Parathyroid adenoma (tissue), 2 donors: ENCODE data around the gene ZCWPW2.

Source experiments
- H2AFZ ChIP-seq: fragments of 300-600 bp; sonication (generic); one replicate; pipeline ENCODE4 v1.7.0; 2017; ENCODE audit warnings: antibody characterized with exemption, mild to moderate bottlenecking
- H3K27ac ChIP-seq: fragments of 300-600 bp; sonication (generic); one replicate; pipeline ENCODE4 v1.7.0; 2017
- H3K27me3 ChIP-seq: fragments of 300-600 bp; sonication (generic); one replicate; pipeline ENCODE4 v1.7.0; 2017; ENCODE audit warnings: low read length; ENCODE audit not compliant: control insufficient read depth, insufficient read depth
- H3K36me3 ChIP-seq: fragments of 300-600 bp; sonication (generic); one replicate; pipeline ENCODE4 v1.7.0; 2017; ENCODE audit warnings: low read length; ENCODE audit not compliant: control insufficient read depth, insufficient read depth
- H3K4me1 ChIP-seq: fragments of 300-600 bp; sonication (generic); one replicate; pipeline ENCODE4 v1.7.0; 2017; ENCODE audit warnings: control low read depth
- H3K4me2 ChIP-seq: fragments of 300-600 bp; sonication (generic); one replicate; pipeline ENCODE4 v1.7.0; 2017; ENCODE audit warnings: low read length
- H3K4me3 ChIP-seq: fragments of 300-600 bp; sonication (generic); one replicate; pipeline ENCODE4 v1.7.0; 2017; ENCODE audit warnings: low read depth, low read length
- H3K79me2 ChIP-seq: fragments of 300-600 bp; sonication (generic); one replicate; pipeline ENCODE4 v1.7.0; 2017; ENCODE audit warnings: control low read depth
- H3K9ac ChIP-seq: fragments of 300-600 bp; sonication (generic); one replicate; pipeline ENCODE4 v1.7.0; 2017; ENCODE audit warnings: mild to moderate bottlenecking
- H3K9me3 ChIP-seq: fragments of 300-600 bp; sonication (generic); one replicate; pipeline ENCODE4 v1.7.0; 2017; ENCODE audit warnings: low read length; ENCODE audit not compliant: control insufficient read depth
- CTCF ChIP-seq: fragments of 300-600 bp; sonication (generic); IDR thresholded peaks from one replicate; pipeline ENCODE4 v1.7.0; 2017; ENCODE audit warnings: antibody characterized with exemption, mild to moderate bottlenecking
- donor health status: primary hyperparathyroidism.

The ZCWPW2 gene

GRCh38 chr3:28547677-28548076 is 199.2 kb downstream of the ZCWPW2 start:
- no peak for TF ChIP-seq CTCF
- Histone ChIP-seq H3K4me3 (no peak overlapping the region), H3K9ac (no peak overlapping the region)

GRCh38 chr3:28553175-28553574 is 204.7 kb downstream of the ZCWPW2 start:
- Histone ChIP-seq H3K36me3 (no peaks in the 10 kb centered on the region), H3K79me2 (no peaks in the 10 kb centered on the region)
- TF ChIP-seq CTCF, result no peak

More at GRCh38 chr3:28547677-28548076, 199.2 kb downstream of the ZCWPW2 start:
- Histone ChIP-seq H3K79me2 (no peaks in the 10 kb centered on the region), H3K27ac (no peak overlapping the region), H2AFZ (no peak overlapping the region), H3K4me2 (no peak overlapping the region), H3K27me3 (no peaks in the 10 kb centered on the region), H3K36me3 (no peaks in the 10 kb centered on the region), H3K4me1 (no peaks in the 10 kb centered on the region), H3K9me3 (no peaks in the 10 kb centered on the region)

GRCh38 chr3:28556195-28556594 is 207.7 kb downstream of the ZCWPW2 start:
- Histone ChIP-seq H3K9me3 (no peaks in the 10 kb centered on the region), H3K27ac (no peak overlapping the region), H3K4me3 (no peak overlapping the region), H3K79me2 (no peaks in the 10 kb centered on the region), H3K9ac (no peak overlapping the region), H2AFZ (no peak overlapping the region), H3K27me3 (no peaks in the 10 kb centered on the region), H3K4me1 (no peaks in the 10 kb centered on the region), H3K4me2 (no peak overlapping the region), H3K36me3 (no peaks in the 10 kb centered on the region)
- TF ChIP-seq CTCF, result no peak

More at GRCh38 chr3:28553175-28553574, 204.7 kb downstream of the ZCWPW2 start:
- Histone ChIP-seq H3K4me1 (no peaks in the 10 kb centered on the region), H3K9ac (no peak overlapping the region), H3K4me3 (no peak overlapping the region), H3K9me3 (no peaks in the 10 kb centered on the region), H3K27ac (no peak overlapping the region), H3K4me2 (no peak overlapping the region), H3K27me3 (no peaks in the 10 kb centered on the region), H2AFZ (no peak overlapping the region)

- Histone ChIP-seq H3K4me3 (no peak overlapping the region), H3K9ac (no peak overlapping the region), H3K27me3 (no peaks in the 10 kb centered on the region), H3K79me2 (no peaks in the 10 kb centered on the region), H2AFZ (no peak overlapping the region), H3K4me1 (no peaks in the 10 kb centered on the region), H3K4me2 (no peak overlapping the region), H3K36me3 (no peaks in the 10 kb centered on the region), H3K27ac (no peak overlapping the region), H3K9me3 (no peaks in the 10 kb centered on the region)
- TF ChIP-seq CTCF, result no peak
Measured at GRCh38 chr3:28564211-28564610, 215.7 kb downstream of the ZCWPW2 start.

GRCh38 chr3:28569357-28569756 is 220.8 kb downstream of the ZCWPW2 start:
- Histone ChIP-seq H3K36me3 (no peaks in the 10 kb centered on the region), H3K27ac (no peak overlapping the region), H3K4me1 (no peaks in the 10 kb centered on the region), H3K9me3 (no peaks in the 10 kb centered on the region), H3K4me3 (no peak overlapping the region), H3K4me2 (no peak overlapping the region), H3K9ac (no peak overlapping the region), H3K79me2 (no peaks in the 10 kb centered on the region), H2AFZ (no peak overlapping the region), H3K27me3 (no peaks in the 10 kb centered on the region)
- TF ChIP-seq CTCF, result no peak
